Hematopoietic multipotent progenitor cell treated with erythropoietin and hydrocortisone succinate and interleukin-3 and kit ligand, for 15 days (in vitro differentiated cells): ENCODE data around the gene RGS17.
A peak's percentile ranks its signal among the peaks of the same experiment; 100 is the strongest.
"Not testable (repeated sequence)": the region's sequence is repeated elsewhere in the genome, so short reads cannot be mapped to it uniquely, and the experiment has no call there.

ENCODE experiments used
- DNase-seq: peaks from one replicate; pipeline ENCODE4 v3.0.0-alpha.2; 2015; ENCODE audit warnings: low spot score

Gene RGS17

DNA sequence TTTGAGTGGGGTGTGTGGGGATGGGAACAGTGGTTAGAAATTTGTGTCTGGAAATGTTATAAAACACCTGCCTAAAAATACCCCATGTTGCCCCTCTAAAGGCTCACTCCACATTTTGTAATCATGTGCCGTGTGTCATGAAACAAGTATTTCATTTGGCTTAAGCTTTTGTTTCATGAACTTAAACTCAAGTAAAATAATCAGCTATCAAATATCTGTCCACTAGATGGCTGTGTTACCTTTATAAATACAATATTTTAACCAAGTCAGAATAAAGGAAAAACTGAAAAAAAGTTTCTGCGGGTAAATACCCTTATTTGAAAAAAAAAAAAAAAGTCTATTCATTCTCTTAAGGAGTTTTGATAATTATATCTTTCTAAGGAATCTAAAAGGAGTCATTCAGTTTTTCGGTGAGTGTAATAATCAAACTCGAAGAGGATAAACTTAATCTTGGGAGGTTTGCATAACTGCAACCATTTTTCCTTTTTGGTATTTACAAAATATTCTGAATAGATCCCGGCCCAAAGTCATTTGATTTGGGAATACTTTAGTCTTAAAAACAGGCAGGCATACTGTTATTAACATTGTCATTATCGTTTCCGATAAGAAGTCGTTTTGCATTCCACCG, 98.7 kb downstream of the RGS17 start:
- DNase-seq = no peak

DNA sequence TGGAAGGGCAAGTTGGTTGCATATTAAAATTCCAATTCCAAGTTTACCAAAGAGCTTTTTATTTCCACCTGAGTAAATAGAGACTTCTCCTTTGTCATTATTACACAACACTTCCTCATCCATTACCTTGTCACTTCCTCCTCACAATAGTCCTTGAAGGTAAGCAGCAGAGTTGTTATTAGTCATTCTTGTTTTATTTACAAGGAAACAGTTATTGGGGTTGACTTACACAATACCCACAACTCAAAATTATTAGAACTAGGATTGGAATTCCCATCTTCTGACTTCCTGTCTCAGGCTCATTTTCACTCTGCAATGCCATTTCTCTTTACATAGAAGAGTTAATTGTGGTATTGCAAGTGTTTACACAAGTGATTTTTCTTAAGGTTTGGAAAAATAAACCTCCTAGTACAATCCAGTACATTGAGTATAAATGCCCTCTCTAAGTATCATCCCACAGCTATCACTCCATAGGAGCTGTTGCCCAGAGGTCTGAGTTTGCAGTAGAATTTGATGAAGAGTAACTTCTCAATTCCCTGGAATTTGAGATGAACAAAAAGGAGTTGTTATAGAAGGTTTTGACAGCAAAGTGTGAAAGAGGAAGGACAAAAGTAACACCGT, 99.6 kb downstream of the RGS17 start:
- DNase-seq = no peak

DNA sequence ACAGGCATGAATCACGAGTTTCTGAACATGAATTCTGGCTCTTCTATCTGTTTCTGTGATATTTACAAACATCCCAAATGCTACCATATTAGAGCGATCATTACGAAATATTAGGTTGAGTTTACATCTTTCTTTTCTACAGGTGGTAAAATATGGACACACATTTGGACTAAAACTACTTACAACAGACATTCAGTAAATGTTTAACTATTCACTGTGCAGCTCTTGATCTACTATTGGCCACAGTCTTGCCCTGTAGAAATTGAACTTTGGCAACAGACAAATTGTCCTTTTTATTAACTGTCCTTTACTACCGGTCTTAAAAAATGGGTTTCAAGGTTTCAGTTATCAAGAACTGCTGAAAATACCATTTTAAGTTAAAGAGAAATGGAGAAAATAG, 102.1 kb downstream of the RGS17 start:
- no peak for DNase-seq

DNA sequence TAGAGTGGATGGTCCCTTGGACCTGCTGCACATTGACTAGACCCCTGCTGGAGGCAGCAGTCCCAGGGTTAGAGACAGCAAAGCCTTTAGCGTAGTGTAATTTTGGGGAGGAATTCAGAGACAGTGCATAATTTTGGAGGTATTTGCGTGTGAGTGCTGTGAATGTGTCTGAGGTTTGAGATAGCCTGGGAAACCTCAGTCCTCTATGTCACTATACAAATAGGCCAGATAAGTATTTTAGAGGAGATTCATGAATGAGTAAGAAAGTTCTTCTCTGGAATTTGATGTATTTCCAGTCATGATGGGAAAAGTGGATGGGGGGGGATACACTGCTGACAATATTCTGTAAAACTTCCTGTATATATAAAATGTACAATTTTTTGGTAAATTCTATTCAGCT, 102.8 kb downstream of the RGS17 start:
- no peak for DNase-seq

DNA sequence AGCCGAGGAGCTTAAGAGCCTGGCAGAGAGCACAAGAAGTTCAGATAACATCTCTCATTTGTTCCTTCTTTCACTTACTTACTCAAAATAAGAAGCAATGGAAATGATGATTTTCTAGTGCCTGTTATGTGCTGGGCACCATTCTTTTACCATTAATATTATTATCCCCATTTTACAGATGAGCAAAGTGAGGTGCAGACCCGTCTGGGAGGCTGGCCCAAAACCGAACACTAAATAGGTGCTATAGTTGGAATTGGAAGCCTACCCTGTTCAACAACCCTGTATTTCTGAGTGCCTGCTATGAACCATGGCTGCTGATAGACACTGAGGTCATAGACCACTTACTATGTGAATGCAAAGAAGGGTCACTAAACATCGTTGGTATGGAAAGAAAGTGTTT, 103.6 kb downstream of the RGS17 start:
- DNase-seq = no peak

DNA sequence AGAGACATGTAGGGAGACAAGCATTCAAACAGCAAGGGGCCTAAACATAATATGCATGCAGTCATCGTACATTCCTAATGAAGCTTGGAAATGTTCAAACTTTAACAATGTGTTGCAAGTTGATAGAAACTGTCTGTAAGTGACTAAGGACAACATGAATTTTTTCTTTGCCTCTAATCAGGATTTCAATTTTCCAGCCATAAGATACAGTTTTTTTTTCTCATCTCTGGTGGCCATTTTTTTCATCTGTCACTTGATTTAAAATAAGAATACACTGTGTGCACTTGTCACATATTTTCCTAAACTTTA, 106.4 kb downstream of the RGS17 start:
- no peak for DNase-seq

DNA sequence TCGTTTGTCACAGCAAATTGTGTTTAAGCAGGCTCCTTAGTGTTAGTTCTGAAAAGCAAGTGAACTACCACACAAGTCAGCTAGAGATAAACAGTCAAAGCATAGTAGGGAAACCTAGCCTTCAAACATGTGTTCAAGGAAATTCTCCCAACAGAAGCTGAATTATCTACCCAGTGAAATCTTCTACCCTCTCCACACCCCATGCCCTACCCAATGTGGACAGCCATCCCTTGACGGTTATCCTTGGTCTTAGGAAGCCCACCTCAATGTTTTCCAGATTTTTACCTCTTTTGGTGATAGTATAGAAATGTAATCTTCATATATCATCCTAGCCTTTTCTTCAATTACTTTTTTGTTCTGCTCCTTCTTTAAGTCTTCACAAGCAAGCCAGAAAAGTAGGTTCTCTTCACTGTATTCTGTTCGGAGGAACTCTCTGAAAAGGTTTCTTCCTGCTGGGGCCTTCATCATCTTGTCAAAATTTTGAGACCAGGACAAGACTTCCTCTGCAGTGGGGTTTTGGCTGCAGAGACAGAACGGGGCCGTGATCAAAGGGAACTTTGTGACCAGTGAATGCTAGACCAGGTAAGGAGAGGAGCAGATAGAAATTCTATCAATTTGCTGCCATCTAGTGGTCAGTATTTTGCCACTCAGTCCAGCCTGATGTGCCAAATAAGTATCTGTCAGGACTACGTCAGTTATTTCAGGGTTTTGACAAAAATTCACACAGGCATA, 106.9 kb downstream of the RGS17 start:
- DNase-seq = peak; percentile 74

DNA sequence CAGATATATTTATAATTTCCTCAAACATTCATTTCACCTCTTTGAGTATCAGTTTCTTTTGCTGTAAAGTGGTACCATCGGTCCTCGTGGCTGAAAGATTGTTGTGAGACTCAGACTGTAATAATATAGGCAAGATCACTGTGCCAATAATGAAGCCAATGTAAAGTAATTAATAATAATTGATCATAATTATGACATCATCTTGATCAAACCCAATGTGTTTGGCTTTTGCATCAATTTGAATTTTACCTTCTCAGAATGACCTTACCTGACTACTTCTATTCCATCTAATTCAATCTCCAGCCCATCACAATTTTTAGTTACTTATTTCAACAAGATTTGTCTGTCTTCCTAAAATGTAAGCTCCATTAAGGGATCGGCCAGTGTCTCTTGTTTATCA, 112.7 kb downstream of the RGS17 start:
- no peak for DNase-seq

DNA sequence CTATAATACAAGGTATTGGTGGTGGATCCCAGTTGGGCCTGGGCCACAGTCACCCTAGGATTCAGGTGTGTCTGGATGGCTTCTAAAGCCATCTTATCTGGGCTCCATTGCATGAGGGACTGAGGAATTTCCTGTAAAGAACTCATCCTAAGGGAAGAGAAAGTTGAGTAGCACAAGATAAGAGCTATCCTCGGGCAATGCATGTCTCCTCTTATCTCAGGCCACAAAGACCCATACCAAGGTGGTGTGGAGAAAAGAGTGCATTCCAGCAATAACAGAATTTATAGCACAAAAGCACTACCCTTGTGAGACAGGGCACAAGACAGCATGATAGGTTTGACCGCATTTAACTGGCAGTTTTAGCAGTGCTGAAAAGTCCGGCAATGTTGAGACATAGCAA, 114.2 kb downstream of the RGS17 start:
- DNase-seq = no peak

DNA sequence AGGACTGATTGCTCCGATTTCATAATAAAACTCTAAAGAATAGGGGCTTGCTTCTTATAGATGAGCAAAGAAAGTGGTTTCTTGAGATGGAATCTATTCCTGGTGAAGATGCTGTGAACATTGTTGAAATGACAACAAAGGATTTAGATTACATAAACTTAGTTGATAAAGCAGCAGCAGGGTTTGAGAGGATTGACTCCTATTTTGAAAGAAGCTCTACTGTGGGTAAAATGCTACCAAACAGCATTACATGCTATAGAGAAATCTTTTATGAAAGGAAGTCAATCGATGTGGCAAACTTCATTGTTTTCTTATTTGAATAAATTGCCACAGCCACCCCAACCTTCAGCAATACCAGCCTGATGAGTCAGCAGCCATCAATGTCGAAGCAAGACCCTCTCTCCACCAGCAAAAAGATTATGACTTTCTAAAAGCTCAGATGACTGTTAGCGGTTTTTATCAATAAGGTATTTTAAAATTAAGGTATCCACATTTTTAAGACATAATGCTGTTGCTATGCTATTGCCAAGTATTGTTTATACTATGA, 115.9 kb downstream of the RGS17 start:
- no peak for DNase-seq

DNA sequence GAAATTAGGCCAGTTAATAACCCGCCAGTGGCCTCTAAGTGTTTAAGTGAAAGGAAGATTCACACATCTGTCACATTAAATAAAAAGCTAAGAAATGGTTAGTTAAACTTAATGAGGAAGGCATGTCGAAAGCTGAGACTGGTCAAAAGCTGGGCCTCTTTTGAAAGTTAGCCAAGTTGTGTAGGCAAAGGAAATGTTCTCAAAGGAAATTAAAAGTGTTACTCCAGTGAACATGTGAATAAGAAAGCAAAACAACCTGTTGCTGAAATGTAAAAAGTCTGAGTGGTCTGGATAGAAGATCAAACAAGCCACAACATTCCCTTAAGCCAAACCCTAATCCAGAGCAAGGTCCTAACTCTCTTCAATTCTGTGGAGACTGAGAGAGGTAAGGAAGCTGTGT, 117.6 kb downstream of the RGS17 start:
- DNase-seq = no peak

DNA sequence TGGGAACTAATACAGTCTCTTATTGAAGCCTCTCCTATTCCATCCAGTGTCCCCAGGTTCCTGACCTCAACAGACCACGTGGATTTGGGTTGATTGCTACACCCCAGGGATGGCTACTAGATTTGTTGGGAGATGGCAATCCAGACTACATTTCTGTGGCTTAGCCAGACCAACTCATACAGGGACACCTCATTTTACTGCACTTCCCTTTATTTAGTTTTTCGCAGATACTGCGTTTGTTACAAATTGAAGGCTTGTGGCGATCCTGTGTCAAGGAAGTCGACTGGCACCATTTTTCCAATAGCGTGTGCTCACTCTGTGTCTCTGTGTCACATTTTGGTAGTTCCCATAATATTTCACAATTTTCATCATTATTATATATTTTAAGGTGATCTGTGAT, 118.2 kb downstream of the RGS17 start:
- DNase-seq = no peak

DNA sequence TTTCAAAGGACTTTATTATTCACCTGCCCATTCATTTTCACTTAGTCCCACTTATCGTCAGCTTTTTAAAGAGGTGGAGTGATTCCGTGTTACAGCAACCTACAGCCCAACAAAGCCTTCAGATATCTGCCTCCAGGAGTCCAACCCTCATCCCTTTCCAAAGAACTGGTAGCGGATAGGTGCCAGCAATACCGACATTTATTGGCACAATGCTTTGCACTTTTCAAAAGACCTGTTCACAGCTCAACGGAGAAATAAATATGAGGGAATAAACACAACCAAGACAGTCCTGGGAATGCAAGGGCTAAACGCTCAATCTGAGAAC, 127.8 kb downstream of the RGS17 start:
- no peak for DNase-seq

DNA sequence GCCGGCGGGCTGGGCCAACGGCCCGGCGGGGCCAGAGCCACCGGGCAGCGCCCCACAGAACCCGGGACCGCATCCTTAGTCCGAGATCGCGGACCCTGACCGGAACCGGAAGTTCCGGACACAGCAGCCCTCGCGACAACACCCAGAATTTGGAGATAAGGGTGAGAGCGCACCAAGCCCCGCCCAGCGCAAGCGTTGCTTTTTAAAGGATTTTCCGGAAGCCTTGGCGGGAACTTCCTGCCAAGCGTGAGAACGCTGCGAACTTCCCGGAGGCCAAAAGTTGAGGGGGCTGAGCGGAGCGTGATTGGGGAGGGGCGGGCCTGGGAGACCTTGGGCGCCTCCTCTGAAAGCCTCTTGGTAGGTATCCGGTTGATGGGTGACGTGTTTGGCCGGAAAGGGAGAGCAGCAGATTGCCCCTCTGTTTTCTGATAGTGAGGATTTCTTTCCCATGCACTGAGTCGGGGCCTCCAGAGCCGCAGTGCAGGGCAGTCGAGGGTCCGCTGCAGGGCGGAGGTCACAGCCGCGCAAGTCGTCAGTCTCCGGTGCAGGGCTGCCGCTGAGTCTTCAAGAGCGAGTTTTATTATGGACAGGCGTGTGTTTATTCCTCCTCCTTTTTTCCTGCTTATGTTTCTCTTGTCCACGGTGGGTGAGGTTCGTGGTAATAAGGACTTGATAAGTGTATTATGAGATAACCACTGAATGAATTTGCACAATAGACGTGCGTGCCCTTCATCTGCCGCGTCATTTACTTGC, 128.3 kb downstream of the RGS17 start, which contains the start of gene MTRF1L:
Gene MTRF1L (minus strand): TSS at position 97 of the 753 bp plus-strand sequence. CDS start 24 bp downstream, at position 73.
- peak; percentile 88 for DNase-seq

DNA sequence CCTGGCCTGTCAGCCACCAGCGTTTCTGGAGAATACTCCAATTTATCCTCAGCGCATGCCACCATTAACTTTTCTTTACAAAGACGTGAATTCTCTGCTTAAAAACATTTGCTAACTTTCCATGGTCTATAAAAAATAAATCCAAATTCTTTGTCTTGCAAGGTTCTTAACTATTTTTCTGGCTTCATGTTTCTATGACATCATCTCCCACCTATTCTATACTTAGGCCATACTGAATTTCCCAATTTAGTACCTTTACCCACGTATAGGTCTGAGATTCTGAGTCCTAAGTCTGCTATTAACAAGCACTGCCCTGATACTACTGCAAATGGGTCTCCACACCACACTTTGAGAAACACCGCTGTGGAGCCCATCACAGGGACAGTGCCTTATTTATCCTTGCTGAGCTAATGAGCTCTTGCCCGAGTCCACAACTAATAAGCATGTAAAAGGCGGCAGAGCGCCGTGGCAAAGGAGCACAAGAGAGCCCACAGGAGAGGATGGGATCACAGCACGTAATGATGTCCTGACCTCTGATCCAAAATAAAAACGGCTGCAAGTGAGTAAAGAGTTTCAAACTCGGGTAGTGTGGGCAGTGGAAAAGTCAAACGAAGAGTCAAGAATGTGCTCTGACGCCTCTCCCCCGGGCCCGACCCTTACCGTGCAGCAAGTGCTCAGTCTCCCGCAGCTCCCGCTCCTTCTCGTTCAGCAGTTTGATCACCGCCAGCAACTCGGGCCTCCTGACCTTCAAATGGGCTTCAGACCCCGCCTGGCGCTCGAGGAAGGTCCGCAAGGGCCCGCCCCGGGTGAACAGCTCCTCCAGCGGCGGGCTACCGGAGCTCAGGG, 129.1 kb downstream of the RGS17 start:
- peak; percentile 21 for DNase-seq

DNA sequence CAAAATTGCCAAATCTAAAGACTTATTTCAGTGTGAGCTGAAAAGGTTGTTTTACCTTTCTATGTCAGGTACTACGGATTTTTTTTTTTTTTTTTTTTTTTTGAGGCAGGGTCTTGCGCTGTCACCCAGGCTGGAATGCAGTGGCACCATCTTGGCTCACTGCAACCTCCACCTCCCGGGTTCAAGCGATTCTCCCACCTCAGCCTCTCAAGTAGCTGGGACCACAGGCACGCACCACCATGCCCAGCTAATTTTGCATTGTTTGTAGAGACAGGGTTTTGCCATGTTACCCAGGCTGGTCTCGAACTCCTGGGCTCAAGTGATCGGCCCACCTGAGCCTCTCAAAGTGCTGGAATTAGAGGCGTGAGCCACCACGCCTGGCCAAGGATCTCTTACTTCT, 130.3 kb downstream of the RGS17 start:
- not testable (repeated sequence) for DNase-seq

DNA sequence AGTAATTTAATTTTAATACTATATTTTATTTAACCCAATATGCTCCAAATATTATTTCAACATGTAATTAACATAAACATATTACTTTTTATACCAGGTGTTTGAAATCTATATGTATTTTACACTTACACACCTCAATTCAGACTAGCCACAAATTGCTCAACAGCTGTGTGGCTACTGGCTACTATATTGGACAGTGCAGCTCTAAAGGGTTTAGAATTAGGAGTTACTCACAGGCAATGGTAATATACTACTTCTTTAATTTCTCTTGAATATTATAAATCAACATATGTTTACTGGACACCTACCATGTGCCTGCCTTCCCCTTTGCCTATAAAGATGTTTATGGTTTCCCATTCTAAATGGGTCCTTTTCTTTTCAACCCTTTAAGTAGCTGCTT, 130.8 kb downstream of the RGS17 start:
- no peak for DNase-seq

DNA sequence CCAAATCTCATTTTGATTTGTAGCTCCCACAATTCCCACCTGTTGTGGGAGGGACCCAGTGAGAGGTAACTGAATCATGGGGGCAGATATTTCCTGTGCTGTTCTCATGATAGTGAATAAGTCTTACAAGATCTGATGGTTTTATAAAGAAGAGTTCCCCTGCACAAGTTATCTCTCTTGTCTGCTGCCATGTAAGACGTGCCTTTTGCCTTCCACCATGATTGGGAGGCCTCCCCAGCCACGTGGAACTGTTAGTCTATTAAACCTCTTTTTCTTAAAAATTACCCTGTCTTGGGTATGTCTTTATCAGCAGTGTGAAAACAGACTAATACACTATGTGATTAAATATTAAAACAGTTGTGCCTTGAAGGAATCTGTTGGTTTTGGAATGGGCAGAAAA, 131.5 kb downstream of the RGS17 start:
- DNase-seq = not testable (repeated sequence)

DNA sequence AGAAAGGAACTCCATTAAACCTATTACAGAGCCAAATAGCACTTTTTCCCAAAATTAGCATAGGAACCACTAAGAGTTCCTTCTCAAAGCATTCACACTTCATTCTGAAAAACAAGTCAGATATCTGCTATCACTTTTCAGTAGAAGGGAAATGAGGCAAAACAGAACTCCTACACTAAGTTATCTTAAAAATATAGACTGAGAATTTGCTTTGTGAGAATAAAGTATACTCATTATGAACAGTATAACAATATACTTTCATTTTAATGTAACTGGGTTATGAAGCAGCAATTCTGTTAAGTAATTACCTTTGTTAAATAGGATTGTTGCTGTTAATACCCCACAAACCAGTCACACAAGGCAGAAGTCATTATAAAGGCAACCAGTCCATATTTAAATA, 137.2 kb downstream of the RGS17 start:
- DNase-seq = no peak

DNA sequence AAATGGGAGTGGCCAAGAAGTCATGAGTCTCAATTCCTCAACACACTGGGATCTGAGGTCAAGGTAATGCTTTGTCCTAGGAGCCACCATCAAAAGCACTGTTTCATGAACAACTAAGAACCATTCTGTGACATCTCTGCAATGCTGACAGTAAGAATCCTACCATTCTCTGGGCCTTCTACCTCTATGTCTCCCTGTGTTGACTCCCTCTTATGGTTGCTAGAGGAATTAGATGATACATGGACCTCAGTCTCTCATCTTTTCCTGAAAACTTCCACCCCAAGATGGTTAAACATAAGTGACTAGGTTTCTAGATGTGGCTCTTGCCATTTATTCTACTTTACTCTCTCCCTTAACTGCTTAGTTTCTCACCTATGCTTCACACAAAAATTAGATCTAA, 137.7 kb downstream of the RGS17 start:
- no peak for DNase-seq

DNA sequence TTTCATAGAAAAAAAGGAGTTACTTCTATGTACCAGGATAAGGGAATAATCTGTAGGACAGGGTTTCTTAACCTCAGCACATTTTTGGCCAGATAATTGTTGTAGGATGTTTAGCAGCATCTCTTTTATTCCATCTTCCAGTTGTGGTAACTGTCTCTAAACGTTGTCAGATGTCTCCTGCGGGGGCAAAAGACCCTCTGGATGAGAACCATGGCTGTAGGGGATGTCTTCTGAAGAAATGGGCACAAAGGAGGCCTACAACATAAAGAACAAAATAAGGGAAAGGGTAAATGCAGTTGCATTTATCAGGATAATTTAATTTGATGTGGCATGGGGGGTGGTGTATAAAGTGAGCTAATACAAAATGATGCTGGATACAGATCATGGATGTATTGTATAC, 144.1 kb downstream of the RGS17 start:
- DNase-seq = no peak

DNA sequence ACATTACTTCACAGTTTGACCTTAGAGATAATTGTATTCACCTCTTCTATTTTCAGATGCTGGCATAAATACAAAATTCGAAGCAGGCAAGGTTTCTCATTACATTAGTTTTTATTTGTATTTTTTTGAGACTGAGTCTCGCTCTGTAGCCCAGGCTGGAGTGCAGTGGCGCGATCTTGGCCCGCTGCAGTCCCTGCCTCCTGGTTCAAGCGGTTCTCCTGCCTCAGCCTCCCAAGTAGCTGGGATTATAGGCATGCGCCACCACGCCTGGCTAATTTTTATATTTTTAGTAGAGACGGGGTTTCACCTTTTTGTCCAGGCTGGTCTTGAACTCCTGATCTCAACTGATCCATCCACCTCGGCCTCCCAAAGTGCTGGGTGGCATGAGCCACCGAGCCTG, 145.8 kb downstream of the RGS17 start:
- DNase-seq = not testable (repeated sequence)
